Measurements from ENCODE around the gene PHETA2.

DNA sequence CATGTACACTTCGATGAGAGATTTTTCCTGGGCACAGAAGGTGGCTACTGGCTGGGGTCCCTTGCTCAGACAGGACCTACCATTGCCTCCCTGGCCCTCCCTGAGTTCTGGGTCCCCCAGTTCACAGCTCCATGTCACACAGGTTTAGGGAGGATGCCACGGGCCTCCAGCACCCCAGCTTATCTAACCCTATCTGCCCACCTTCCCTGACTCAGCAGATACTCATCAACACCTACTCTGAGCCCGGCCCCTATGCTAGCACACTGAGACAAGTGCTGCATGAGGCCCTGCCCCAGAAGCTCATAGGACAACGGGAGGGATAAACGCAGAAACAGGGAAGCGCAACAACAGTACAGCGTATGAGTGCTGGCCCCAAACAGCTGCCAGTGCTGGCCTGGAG is 13.0 kb upstream of the PHETA2 start:
- TF ChIP-seq, protein P1, sequence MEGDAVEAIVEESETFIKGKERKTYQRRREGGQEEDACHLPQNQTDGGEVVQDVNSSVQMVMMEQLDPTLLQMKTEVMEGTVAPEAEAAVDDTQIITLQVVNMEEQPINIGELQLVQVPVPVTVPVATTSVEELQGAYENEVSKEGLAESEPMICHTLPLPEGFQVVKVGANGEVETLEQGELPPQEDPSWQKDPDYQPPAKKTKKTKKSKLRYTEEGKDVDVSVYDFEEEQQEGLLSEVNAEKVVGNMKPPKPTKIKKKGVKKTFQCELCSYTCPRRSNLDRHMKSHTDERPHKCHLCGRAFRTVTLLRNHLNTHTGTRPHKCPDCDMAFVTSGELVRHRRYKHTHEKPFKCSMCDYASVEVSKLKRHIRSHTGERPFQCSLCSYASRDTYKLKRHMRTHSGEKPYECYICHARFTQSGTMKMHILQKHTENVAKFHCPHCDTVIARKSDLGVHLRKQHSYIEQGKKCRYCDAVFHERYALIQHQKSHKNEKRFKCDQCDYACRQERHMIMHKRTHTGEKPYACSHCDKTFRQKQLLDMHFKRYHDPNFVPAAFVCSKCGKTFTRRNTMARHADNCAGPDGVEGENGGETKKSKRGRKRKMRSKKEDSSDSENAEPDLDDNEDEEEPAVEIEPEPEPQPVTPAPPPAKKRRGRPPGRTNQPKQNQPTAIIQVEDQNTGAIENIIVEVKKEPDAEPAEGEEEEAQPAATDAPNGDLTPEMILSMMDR (IDR thresholded peaks at IDR 0.05) = no peak
- TF ChIP-seq POLR2A (IDR thresholded peaks at IDR 0.05) = no peak

Data from testis (tissue), 2 donors.